GM19324 (cell line): ENCODE results near the gene CERS6.
"Not testable (repeated sequence)": the region's sequence is repeated elsewhere in the genome, so short reads cannot be mapped to it uniquely, and the experiment has no call there.

ENCODE experiments used
- ATAC-seq: cut with Tn5 transposase; IDR thresholded peaks from one replicate; pipeline ENCODE4 v1.9.1; 2021; ENCODE audit warnings: mild to moderate bottlenecking, moderate library complexity; ENCODE audit not compliant: unreplicated experiment, low FRiP score

Gene CERS6

GRCh38 chr2:168624028-168624427 lies 168.0 kb downstream of the CERS6 start:
- no peak for ATAC-seq

DNA sequence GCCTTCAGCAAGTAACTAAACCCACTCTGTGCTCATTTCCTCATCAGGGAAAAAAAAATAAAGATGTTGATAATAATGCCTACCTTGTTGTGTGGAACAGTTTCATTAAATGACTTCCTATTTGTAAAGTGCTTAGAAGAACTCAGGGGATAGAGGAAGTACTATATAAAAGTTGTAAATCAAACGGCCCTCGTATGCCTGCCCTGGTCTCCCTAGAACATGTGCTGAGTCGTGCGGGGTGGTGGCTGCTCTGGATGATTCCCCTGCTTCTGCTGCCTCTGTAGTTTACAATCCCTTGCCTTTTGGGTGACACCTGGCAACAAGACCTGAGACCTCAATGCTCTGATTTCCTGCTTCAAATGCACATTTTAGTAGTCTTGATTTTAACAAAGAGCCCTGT lies 170.0 kb downstream of the CERS6 start:
- no peak for ATAC-seq

- ATAC-seq = no peak
Observed at GRCh38 chr2:168626647-168627046, 170.6 kb downstream of the CERS6 start.

GRCh38 chr2:168632709-168633121 lies 176.6 kb downstream of the CERS6 start:
- no peak for ATAC-seq

DNA sequence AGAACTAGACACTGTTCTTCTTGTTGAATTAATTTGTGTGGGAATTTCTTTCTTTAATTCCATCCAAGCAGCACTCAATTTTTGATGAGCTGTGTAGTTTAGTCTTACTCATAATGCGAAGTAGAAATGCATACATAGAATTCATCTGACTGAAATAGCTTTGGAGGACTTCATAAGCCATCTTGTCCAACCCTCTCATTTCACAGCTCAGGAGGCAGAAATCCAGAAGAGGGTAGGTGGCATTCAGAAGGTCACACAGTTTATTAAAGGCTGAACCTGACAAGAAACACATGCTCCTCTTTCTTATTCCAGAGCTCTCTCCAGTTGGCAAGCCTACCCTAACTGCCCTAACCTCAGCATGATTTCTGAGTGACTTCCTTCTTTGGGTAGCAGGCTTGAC lies 177.1 kb downstream of the CERS6 start:
- no peak for ATAC-seq

GRCh38 chr2:168633895-168634294 lies 177.8 kb downstream of the CERS6 start:
- no peak for ATAC-seq

DNA sequence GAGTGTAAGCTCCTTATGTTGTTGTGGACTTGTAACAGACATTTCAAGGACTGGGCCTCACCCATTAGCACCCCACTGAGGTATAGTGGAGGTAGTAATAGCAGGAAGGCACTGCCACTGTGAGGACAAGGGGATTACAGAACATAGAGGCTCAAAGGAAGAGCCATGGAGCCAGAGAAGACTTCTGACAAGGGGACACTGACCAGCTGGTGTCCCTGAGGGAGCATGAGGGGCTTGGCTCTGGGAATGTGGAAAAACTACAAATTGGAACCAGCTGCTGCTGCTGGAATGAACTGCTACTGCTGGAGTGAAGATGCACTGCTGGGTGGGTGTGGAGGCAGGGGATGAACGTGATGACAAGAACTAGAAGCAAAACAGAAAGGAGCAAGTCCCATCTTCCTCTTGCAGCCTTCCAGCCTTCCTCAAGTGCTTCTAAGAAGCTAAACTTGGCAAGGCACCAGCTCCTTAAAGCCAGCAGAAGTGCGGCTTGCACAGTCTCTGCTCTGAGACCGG lies 179.0 kb downstream of the CERS6 start:
- ATAC-seq = peak; percentile 48

DNA sequence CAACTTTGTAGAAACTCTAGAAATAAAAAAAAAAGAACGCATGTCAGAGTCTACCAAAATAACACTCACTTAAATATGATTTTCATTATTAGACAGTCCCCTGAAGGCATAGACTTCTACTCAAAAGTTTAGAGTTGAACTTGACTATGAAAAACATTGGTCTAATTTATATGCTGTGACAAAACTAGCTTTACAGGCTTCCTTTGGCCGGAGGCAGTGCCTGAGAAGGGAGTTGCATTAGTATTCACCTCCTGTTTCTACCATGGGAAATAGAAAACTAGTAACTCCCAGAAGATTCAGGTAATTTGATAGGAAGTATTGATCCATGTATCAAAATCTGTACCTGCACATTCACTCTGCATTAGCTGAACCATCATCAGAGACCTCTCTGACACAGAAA lies 182.9 kb downstream of the CERS6 start:
- no peak for ATAC-seq

- no peak for ATAC-seq
Observed at GRCh38 chr2:168639441-168639898, 183.4 kb downstream of the CERS6 start.

DNA sequence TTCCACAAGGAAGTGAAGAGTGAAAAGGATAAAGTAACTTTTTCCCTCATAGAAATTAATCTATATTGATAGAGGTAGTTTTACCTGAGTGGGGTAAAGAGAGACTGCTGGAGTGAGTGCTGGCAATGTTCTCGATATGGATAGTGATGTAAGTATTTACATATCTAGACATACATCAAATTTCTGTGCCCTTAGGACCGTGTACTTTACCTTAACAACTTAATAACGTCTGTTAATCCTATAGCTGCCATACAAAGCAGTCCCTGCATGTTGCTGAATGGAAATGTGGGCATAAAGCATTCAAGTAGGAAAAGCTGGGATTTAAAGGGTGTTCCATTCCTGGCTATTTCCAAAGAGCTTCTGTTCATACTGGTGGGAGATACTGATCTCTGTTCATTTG lies 184.0 kb downstream of the CERS6 start:
- ATAC-seq = no peak

- ATAC-seq = no peak
Observed at GRCh38 chr2:168641636-168642035, 185.6 kb downstream of the CERS6 start.

- ATAC-seq = no peak
Observed at GRCh38 chr2:168642873-168643272, 186.8 kb downstream of the CERS6 start.

GRCh38 chr2:168643979-168644378 lies 187.9 kb downstream of the CERS6 start:
- no peak for ATAC-seq

DNA sequence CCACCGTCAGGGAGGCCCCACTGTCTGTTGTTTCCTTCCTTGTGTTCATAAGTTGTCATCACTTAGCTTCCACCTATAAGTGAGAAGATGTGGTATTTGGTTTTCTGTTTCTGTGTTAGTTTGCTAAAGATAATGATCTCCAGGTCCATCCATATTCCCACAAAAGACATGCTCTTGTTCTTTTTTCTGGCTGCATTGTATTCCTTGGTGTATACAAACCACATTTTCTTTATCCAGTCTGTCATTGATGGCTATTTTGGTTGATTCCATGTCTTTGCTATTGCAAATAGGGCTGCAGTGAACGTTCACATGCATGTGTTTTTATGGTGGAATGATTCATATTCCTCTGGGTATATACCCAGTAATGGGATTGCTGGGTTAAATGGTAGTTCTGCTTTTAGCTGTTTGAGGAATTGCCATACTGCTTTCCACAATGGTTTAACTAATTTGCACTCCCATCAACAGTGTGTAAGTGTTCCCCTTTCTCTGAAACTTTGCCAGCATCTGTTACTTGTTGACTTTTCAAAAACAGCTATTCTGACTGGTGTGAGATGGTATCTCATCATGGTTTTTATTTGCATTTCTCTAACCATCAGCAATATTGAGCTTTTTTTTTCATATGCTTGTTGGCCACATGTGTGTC lies 189.7 kb downstream of the CERS6 start:
- no peak for ATAC-seq

DNA sequence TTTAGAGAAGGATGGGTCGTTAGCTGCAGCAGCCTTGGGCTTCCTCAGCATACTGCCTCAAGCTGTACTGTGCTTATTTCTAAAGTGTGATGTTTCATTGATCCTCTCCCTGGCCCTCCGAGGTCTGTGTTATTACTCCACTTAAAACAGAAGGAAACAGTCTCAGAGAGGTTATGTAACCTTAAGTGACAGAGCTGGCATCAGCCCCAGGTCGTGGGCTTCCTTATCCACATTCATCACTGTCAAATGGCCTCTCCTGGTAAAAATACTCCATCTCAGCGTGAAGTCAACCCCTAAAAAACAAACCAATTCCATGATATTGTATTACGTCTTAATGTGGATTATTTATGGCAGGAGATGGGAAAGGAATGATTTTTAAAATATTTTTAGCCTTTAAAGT lies 193.0 kb downstream of the CERS6 start:
- ATAC-seq = no peak

DNA sequence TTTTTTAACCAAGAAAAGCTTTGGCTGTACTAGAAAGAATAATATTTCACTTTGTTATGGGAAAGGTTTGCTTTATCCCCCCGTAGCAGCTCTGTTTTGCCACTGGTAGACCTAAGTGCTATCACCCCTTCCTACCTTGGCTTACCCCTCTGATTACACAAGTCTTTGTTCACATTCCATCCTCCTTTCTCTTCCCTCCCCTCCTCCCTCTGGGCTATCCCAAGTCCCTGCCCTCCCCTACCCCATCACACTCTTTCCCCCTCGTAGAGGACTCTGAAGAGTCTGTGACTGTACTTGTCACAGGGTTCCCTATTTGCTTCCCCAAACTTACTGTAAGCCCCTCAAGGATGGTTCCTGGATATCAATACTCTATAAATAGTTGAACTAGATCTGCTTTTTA lies 193.5 kb downstream of the CERS6 start:
- no peak for ATAC-seq

DNA sequence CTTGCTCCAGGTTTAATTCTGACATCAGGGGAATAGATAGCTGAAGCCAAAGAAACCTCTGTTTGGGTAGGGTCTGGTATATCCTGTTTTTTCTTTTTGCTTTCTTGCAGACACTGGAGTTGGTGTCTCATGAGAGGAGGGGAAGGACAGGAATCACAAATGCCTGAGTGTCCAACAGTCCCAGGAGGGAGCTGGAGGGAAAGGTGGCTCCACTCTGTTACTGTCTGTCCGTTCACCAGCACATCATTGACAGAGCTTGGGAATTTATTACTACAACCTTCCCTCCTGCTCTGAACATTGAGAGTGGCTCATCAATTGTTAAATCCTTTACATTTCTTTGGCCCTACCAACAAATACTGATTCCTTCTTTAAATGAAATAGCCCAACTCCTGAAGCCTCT lies 194.1 kb downstream of the CERS6 start:
- ATAC-seq = no peak

- ATAC-seq = no peak
Observed at GRCh38 chr2:168650781-168651180, 194.7 kb downstream of the CERS6 start.

GRCh38 chr2:168652997-168653921 lies 197.2 kb downstream of the CERS6 start:
- no peak for ATAC-seq

DNA sequence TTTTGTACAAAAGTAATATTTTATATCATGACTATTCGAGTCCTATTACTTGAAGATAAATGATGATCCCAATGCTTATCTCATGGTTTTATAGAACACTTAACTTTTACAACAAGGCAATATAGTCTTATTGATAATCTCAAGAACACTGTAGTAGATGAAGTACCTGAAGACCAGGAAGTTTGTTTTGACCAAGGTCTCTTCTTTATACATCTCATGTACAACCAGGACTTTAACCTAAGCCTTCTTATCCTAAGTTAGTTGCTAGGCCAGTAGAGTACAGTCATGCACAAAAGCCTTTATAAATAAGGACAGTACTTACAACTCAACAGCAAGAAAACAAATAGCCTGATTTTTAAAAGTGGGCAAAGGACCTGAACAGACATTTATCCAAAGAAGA lies 198.6 kb downstream of the CERS6 start:
- ATAC-seq = no peak

DNA sequence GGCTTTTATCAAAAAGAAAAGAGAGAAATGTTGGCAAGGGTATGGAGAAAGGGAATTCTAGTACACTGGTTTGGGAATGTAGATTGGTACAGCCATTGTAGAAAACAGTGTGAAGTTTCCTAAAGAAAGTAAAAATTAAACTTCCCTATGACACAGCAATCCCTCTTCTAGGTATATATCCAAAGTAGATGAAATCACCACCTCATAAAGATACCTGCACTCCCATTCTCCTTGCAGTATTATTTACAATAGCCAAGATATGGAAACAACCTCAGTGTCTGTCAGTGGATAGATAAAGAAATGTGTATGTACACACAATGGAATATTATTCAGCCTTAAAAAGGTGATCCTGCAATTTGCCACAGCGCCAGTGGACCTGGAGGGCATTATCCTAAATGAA lies 199.1 kb downstream of the CERS6 start:
- no peak for ATAC-seq

- ATAC-seq = not testable (repeated sequence)
Observed at GRCh38 chr2:168657378-168657777, 201.3 kb downstream of the CERS6 start.
